Fibroblast of pulmonary artery (primary cell): ENCODE measurements around the gene ARHGAP40.

Experiments
- DNase-seq: peaks from one replicate; pipeline ENCODE4 v3.0.0-alpha.2; 2010; ENCODE audit warnings: low read depth
- H3K4me3 ChIP-seq: replicated peaks from 2 replicates; pipeline ENCODE4 v1.5.1; 2011; ENCODE audit warnings: low read depth, mild to moderate bottlenecking, control low read depth, low read length, moderate library complexity
- TF ChIP-seq, protein P1 (sequence below): IDR thresholded peaks from 2 replicates; pipeline ENCODE4 v1.5.1; 2011; ENCODE audit warnings: mild to moderate bottlenecking, control low read depth, low read length, inconsistent platforms; ENCODE audit errors: missing control alignments

The ARHGAP40 gene

DNA sequence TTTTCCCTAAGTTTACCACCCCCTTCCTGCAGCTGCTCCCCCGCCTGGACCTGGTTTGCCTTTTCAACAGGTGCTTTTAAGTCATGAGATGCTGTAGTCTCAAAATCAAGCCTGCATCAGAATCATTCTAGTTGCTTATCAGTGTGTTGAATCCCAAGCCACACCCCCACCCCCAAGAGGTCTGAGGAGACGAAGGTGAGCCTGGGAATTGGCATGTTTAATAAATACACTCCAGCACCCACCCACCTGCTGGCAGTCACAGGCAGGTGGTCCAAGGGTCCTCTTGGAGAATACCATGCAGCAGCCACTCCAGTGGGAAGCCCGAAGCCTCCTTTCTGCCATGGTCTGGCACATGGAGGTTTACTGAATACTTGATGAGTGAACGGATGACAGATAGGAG lies 21.7 kb upstream of the ARHGAP40 start:
- TF ChIP-seq, protein P1, sequence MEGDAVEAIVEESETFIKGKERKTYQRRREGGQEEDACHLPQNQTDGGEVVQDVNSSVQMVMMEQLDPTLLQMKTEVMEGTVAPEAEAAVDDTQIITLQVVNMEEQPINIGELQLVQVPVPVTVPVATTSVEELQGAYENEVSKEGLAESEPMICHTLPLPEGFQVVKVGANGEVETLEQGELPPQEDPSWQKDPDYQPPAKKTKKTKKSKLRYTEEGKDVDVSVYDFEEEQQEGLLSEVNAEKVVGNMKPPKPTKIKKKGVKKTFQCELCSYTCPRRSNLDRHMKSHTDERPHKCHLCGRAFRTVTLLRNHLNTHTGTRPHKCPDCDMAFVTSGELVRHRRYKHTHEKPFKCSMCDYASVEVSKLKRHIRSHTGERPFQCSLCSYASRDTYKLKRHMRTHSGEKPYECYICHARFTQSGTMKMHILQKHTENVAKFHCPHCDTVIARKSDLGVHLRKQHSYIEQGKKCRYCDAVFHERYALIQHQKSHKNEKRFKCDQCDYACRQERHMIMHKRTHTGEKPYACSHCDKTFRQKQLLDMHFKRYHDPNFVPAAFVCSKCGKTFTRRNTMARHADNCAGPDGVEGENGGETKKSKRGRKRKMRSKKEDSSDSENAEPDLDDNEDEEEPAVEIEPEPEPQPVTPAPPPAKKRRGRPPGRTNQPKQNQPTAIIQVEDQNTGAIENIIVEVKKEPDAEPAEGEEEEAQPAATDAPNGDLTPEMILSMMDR, result no peak
- H3K4me3 ChIP-seq, result no peak overlapping the region
- no peak for DNase-seq

DNA sequence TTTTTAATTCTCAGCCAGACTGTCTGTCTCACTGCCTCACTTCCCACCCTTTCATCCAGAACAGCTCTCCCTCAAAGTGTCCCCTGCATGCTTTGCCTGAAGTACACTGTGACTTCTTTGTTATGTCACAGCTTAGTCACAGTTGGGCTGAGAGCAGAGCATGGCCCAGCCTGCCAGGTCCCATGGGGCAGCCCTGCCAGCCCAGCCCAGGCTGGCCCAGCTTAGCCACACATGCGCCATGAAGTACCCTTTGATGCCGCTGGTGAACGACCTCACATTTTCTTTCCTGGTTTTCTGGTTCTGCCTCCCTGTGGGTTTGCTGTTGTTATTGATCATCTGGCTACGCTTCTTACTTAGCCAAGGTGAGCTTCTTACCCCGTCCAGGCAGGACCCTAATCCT lies 20.6 kb upstream of the ARHGAP40 start, which contains the start of gene ADIG:
Gene ADIG, plus strand, starts transcription at position 185 of the 400 bp plus-strand sequence. Its CDS starts 54 bp downstream, at position 239.
- no peak within 1 kb of the TSS for H3K4me3 ChIP-seq
- TF ChIP-seq, protein P1, result no peak
- no peak for DNase-seq

DNA sequence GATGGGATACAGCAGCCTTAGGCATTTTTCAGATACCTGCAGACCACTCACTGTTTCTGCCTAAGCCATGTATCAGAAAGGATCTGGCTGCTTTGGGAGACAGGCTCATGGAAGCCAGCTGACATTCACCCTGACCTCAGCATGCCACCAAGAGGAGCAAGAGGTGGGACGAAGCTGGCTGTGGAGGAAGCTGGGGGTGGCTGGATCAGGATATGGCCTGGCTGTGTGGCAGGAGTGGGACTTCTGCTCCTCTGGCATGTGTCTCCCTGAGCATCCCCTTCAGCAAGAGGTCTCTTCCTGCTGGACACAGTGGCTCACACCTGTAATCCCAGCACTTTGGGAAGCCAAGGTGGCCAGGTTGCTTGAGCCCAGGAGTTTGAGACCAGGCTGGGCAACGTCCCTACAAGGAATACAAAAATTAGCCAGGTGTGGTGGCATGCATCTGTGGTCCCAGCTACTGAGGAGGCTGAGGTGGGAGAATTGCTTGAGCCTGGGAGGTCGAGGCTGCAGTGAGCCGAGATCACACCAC lies 19.7 kb upstream of the ARHGAP40 start:
- TF ChIP-seq, protein P1, result no peak
- no peak overlapping the region for H3K4me3 ChIP-seq
- no peak for DNase-seq

DNA sequence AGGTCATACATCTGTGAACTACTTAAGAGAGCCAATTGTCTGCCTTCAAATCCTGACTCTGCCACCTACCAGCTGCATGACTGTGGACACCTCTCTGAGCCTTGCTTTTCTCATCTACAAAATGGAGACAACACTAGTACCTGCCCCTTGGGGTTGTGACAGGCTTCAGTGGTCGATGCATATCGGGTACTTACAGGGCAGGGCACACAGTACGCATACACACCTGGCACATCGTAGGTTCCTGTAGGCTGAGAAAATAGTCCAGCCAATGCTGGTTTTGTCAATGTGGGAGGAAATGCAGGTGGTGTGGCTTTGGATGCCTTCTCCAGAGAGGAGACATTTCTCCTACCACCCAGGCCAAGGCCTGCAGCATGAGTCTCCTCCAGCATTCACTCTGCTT lies 18.3 kb upstream of the ARHGAP40 start:
- TF ChIP-seq, protein P1, result no peak
- no peak for DNase-seq
- H3K4me3 ChIP-seq, result no peak overlapping the region

DNA sequence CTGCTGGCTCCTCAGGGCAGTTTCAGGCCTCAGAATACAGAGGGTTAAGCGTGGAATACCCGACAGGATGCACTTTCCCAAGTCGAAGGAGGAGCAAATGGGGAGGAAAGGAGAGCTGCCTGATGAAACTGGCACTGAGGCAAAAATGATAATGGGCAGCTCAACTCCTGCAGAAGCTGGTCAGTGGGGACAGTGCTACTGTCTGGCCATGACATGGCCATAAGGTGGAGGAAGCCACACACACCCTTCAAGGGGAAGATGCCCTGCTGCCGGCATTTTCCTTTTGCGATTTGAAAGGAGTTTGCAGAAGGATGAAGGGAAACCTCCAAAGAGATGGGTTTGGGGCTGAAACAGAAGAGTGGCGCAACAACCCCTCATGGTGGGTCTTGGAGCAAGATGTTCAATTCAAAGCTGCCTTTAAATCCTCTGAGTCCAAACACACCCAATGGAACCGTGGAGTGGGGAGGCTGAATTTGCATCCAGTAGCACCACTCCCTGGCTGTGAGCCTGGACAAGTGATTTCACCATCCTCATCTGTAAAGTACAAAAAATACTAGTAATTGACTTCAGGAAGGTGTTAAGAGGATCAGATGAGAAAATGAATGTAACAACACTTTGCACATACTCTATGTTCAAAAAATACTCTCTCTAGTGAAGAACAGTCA lies 17.4 kb upstream of the ARHGAP40 start:
- TF ChIP-seq, protein P1, result no peak
- no peak overlapping the region for H3K4me3 ChIP-seq
- no peak for DNase-seq

DNA sequence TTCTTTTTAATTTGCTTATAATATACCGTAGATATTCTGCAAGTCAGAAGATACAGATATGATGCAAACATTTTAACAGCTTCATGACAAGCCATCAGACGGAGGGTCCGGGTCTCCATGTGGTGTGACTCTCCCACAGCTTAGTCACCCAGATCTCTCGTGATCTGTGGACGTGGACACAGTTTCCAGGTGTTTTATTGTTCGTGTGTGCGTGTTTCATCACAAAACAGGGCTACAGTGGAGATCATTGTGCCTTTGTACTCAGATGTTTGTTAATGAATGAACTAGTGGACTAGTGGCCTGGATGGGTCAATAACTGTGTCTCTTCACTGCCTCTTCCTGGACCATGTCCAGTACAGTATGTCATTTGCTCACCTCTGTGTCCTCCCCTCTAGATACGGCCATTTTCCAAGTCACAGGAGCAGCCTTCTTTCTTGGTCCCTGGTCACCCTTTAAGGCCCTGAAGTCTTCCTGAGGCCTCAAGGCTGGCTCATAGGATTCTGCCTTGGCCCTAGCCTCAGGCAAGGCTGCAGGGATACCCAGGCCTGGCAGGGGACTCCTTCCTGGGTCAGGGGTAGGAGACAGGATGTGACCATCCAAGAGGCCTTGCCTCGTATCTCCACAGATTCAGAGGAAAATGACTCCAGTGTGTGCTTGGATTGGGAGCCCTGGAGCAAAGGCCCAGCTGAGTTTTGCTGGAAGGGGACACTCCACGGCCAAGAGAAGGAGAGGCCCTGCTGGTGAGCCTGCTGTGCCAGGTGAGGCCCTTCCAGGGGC lies 16.0 kb upstream of the ARHGAP40 start:
- TF ChIP-seq, protein P1, result no peak
- no peak for DNase-seq
- H3K4me3 ChIP-seq, result no peak overlapping the region
